ENCODE measurements around the gene SUSD6. TPM values are rescaled to one million over a fixed set of nuclear protein-coding genes. Genes with fewer than 3 reads are reported as not detected.
A peak's percentile ranks its signal among the peaks of the same experiment; 100 is the strongest.
"Not testable (repeated sequence)": the region's sequence is repeated elsewhere in the genome, so short reads cannot be mapped to it uniquely, and the experiment has no call there.

The SUSD6 gene
- total RNA-seq, 2 donors from 2014 or later: 27.3 to 70.3 TPM

DNA sequence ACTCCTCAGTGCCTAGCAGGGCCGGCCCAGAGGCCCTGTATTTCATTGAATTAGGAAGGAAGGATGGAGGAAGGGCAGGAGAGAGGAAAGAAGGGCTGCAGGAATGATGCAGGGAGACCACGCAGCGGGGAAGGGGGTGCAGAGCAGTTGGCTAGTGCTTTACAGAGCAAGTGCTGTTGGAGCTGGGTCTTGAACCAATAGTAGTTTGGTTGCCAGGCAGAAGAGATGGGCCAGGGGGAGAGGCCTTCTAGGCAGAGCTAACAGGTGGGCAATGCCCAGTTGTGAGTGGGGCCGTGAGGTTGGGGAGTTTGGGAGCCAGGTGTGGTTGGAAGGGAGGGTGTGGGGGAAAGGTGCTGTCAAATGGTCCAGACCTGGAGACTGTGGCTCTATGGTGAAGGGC is 116.5 kb downstream of the SUSD6 start:
- TF ChIP-seq, protein P1, sequence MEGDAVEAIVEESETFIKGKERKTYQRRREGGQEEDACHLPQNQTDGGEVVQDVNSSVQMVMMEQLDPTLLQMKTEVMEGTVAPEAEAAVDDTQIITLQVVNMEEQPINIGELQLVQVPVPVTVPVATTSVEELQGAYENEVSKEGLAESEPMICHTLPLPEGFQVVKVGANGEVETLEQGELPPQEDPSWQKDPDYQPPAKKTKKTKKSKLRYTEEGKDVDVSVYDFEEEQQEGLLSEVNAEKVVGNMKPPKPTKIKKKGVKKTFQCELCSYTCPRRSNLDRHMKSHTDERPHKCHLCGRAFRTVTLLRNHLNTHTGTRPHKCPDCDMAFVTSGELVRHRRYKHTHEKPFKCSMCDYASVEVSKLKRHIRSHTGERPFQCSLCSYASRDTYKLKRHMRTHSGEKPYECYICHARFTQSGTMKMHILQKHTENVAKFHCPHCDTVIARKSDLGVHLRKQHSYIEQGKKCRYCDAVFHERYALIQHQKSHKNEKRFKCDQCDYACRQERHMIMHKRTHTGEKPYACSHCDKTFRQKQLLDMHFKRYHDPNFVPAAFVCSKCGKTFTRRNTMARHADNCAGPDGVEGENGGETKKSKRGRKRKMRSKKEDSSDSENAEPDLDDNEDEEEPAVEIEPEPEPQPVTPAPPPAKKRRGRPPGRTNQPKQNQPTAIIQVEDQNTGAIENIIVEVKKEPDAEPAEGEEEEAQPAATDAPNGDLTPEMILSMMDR (IDR thresholded peaks at IDR 0.05): no peak
- no peak overlapping the region for H3K27ac ChIP-seq
- intact Hi-C loops (cut with DNase I): loop anchor here (2.0 to 5.0 kb wide), 3 partner anchors 89 to 143 kb away; no protein-coding TSS in a partner anchor
- H3K9me3 ChIP-seq: no peaks in the 10 kb centered on the region
- no peak for DNase-seq
- no peaks in the 10 kb centered on the region for H3K27me3 ChIP-seq
- H3K36me3 ChIP-seq: no peaks in the 10 kb centered on the region
- H3K4me3 ChIP-seq: no peak overlapping the region
- peaks cover 3% of the 10 kb centered on the region for H3K4me1 ChIP-seq
- no peak overlapping the region for H3K9ac ChIP-seq (ENCODE audit: low read depth in 2 of 2, low read length in 2 of 2)

DNA sequence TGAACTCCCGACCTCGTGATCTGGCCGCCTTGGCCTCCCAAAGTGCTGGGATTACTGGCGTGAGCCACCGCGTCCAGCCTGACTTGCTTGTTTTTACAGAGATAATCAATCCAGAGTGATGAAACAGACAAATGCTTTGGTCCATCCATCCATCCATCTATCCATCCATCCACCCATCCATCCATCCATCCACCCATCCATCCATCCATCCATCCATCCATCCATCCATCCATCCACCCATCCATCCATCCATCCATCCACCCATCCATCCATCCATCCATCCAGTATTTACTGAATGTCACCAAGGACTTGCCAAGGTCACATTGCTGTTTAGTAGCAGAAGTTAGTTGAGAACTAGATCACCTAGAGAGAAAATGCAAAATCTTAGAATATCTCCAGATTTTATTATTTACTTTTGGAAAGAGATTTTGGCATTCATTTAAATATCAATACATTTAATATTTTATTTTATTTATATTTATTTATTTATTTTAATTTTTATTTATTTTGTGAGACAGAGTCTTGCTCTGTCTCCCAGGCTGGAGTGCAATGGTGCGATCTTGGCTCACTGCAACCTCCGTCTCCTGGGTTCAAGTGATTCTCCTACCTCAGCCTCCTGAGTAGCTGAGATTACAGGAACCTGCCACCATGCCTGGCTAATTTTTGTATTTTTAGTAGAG is 120.7 kb downstream of the SUSD6 start:
- not testable (repeated sequence) for H3K4me3 ChIP-seq; H3K36me3 ChIP-seq; H3K27ac ChIP-seq; H3K27me3 ChIP-seq; H3K4me1 ChIP-seq; H3K9me3 ChIP-seq; H3K9ac ChIP-seq (ENCODE audit: low read depth in 2 of 2, low read length in 2 of 2); DNase-seq
- intact Hi-C loops (cut with DNase I): loop anchor here (5.0 kb wide), 1 partner anchor 295 kb away; no protein-coding TSS in a partner anchor

DNA sequence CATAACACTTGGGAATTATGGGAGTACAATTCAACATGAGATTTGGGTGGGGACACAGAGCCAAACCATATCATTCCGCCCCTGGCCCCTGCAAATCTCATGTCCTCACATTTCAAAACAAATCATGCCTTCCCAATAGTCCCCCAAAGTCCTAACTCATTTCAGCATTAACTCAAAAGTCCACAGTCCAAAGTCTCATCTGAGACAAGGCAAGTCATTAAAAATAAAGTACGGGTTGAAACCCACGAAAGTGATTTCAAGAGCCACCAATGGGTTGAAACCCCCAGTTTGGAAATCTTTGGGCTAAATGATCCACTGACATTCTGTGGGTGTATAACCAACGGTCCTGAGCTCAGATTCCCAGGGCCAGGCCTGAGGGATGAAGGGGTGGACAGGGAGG is 125.0 kb downstream of the SUSD6 start:
- H3K9ac ChIP-seq (ENCODE audit: low read depth in 2 of 2, low read length in 2 of 2); DNase-seq; H3K27ac ChIP-seq; H3K4me3 ChIP-seq; H3K27me3 ChIP-seq; H3K4me1 ChIP-seq; H3K36me3 ChIP-seq; intact Hi-C loops (cut with DNase I); H3K9me3 ChIP-seq: not testable (repeated sequence)

- intact Hi-C loops (cut with DNase I): no loop called here
- no peak overlapping the region for H3K4me3 ChIP-seq
- DNase-seq: no peak
- no peaks in the 10 kb centered on the region for H3K9me3 ChIP-seq
- H3K36me3 ChIP-seq: no peaks in the 10 kb centered on the region
- H3K27me3 ChIP-seq: no peaks in the 10 kb centered on the region
- H3K9ac ChIP-seq (ENCODE audit: low read depth in 2 of 2, low read length in 2 of 2): no peak overlapping the region
- no peaks in the 10 kb centered on the region for H3K4me1 ChIP-seq
- TF ChIP-seq, protein P1 (IDR thresholded peaks at IDR 0.05): no peak
- peak overlapping the region; percentile 3 for H3K27ac ChIP-seq
Observed at GRCh38 chr14:69741055-69741454, 129.7 kb downstream of the SUSD6 start.

DNA sequence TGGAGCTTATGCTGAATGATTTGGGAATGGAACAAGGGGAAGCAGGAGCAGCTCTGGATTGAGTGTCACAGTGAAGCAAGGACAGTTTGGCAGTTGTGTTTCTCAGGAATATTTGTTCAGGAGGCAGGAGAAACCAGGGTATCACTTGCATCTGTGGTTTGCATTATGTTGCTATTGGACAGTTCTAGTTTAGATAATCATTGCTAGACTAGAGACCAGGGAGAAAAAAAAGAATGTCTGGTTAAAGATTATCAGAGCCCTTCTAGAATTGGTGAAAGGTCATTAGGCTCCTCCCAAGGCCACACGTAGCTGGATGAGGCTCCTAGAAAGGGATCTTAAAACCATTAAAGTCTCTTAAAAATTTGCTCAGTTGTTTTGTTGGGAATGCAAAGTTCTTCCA is 138.6 kb downstream of the SUSD6 start:
- H3K4me1 ChIP-seq: no peaks in the 10 kb centered on the region
- no peaks in the 10 kb centered on the region for H3K27me3 ChIP-seq
- H3K4me3 ChIP-seq: no peak overlapping the region
- DNase-seq: peak; percentile 52
- no peaks in the 10 kb centered on the region for H3K9me3 ChIP-seq
- peak overlapping the region; percentile 58 for H3K27ac ChIP-seq
- intact Hi-C loops (cut with DNase I): no loop called here
- TF ChIP-seq, protein P1 (IDR thresholded peaks at IDR 0.05): no peak
- H3K9ac ChIP-seq (ENCODE audit: low read depth in 2 of 2, low read length in 2 of 2): peak overlapping the region in 1 of 2 donors; percentile 58
- H3K36me3 ChIP-seq: no peaks in the 10 kb centered on the region

DNA sequence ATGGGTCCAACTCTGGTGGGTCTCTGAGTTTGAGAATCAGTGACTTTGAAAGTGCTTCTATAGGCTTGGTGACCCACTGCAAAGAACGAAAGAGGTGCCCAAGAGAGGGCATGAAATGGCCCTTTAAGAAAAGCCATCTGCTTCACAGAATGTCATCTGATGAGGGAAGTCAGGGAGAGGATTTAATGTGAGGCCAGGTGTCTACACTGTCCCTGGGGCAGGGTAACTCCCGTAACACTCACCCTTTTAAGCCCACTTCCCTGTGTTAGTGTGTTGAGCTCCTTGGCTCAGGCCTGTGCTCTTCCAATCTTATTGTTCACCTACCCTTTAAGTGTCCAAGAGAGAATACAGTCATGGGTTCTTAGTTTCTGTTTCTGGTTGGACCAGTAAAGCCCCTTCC is 139.1 kb downstream of the SUSD6 start:
- no peaks in the 10 kb centered on the region for H3K27me3 ChIP-seq
- H3K36me3 ChIP-seq: no peaks in the 10 kb centered on the region
- no peak for DNase-seq
- TF ChIP-seq, protein P1 (IDR thresholded peaks at IDR 0.05): no peak
- no peaks in the 10 kb centered on the region for H3K9me3 ChIP-seq
- peak overlapping the region in 1 of 2 donors; percentile 58 for H3K9ac ChIP-seq (ENCODE audit: low read depth in 2 of 2, low read length in 2 of 2)
- H3K4me3 ChIP-seq: no peak overlapping the region
- H3K4me1 ChIP-seq: no peaks in the 10 kb centered on the region
- peak overlapping the region; percentile 58 for H3K27ac ChIP-seq
- intact Hi-C loops (cut with DNase I): no loop called here
